GM21786 (cell line): Measurements from ENCODE around the gene TFPI.
"Not testable (repeated sequence)": the region's sequence is repeated elsewhere in the genome, so short reads cannot be mapped to it uniquely, and the experiment has no call there.

ENCODE experiments used
- ATAC-seq: cut with Tn5 transposase; IDR thresholded peaks from one replicate; pipeline ENCODE4 v1.9.1; 2021; ENCODE audit not compliant: unreplicated experiment

Gene TFPI

DNA sequence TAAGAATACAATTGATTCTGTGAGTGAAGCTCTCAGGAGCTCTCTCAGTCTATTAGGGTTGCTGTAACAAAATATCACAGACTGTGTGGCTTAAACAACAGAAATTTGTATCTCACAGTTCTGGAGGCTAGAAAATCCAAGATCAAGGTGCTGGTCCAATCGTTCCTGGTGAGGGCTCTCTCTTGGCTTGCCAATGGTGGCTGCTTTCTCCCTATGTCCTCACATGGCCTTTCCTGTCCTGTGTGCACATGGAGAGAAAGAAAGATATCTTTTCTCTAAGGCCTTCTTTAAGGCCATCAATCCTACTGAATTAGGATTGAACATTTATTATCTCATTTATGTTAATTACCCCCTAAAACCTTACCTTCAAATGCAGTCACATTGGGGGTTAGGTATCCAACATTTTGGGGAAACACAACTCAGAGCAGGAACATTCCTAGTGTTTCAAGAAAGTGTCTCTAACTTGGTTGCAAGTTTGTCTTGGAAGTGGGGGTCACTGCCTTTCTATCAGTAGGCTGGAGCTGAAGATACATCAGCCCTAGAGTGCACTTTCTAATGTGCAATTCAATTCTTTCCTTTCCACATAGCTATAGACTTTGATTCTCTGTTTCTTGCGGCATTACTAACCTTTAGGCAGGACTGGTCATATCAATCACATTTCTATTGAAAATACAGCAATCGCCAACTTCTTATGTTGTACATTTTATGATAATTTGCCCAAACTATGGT, 24.8 kb downstream of the TFPI start:
- ATAC-seq, result no peak

DNA sequence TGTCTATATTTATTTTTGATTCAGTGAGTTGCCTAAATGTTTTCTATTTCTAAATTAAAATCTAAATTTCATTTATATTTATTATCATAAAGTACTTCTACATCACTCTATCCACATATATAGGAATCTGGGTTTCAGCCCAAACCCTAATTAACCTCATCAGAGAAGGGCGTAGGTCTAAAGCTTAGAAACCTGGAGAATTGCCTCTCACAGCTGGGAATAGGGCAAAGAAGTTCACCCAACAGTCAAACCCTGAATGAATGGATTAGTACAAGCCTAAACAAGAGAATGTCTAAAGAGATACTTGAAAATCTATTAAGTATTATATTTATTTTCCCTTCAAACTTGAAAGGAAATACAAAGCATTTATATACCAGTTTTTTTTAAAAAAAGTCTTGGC, 26.2 kb downstream of the TFPI start:
- ATAC-seq, result no peak

DNA sequence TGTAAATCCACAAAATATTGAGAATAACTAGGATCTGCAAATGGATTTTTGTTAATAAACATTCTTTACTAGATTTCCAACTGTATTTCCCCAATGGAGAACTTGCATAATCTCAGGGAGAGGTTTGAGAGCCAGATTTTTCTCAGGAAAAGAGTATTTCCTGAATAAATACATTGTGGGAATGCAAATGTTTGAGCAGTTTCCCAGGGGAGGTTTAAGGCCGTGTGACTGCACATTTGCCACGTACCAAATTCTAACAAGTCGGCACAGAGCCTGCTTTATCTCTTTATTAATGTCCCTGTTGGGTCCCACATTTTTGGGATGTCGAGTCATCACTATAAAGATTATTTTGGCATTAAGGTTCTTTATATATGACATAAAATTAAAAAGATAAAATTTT, 27.0 kb downstream of the TFPI start:
- ATAC-seq, result no peak

GRCh38 chr2:187526792-187527191, 27.4 kb downstream of the TFPI start:
- ATAC-seq, result no peak

DNA sequence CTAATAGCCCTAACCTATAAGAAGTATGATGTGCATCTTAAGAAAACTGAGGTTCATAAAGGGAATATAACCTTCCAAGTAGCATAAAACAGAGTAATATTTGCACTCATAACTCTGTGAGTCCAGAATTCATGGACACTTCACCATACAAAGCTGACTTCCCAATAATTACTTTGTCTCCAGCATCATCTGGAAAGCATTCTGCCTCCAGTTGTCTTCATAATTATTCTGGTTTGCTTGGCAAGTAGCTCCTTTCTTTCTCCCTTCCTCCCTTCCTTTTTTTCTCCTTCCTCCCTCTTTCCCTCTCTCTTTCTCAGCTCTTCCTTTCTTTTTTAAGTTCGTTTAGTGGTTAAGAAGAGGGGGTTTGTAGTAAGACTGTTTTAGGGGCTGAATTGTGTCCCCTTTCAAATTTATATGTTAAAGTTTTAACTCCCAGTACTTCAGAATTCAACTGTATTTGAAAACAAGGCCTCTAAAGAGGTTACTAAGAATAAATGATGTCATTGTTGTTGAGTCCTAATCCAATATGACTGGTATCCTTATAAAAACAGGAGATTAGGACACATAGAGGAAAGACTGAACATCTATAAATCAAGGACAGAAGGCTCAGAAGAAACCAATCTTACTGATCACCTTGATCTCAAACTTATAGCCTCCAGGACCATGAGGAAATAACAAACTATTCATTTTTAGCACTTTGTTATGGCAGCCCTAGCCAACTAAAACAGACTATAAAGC, 28.9 kb downstream of the TFPI start:
- ATAC-seq, result no peak

DNA sequence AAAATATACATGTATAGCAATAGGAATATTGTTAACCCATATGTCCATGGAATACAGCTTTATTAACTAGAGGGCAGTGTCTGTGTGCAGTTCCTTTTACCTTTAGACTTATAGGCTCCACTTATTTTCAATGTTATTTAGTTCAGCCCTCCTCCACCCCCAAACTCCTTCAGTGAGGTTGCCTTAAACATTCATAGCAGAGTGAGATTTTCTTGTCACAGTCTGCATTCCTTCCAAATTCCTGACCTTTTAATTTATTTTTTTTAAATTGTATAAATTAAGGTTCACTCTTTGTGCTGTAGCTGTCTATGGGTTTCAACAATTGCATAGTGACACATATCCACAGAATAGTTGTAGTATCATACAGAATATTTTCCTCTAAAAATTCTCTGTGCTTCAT, 30.9 kb downstream of the TFPI start:
- ATAC-seq, result no peak

- ATAC-seq, result no peak
Observed at GRCh38 chr2:187520121-187520624, 34.1 kb downstream of the TFPI start.

- no peak for ATAC-seq
Observed at GRCh38 chr2:187519419-187520120, 34.7 kb downstream of the TFPI start.

- not testable (repeated sequence) for ATAC-seq
Observed at GRCh38 chr2:187517750-187518361, 36.4 kb downstream of the TFPI start.

- not testable (repeated sequence) for ATAC-seq
Observed at GRCh38 chr2:187516630-187517510, 37.4 kb downstream of the TFPI start.

GRCh38 chr2:187514930-187515329, 39.3 kb downstream of the TFPI start:
- no peak for ATAC-seq

- ATAC-seq, result not testable (repeated sequence)
Observed at GRCh38 chr2:187514235-187514829, 39.9 kb downstream of the TFPI start.

GRCh38 chr2:187513460-187514234, 40.6 kb downstream of the TFPI start:
- not testable (repeated sequence) for ATAC-seq

GRCh38 chr2:187511356-187512315, 42.6 kb downstream of the TFPI start:
- ATAC-seq, result no peak

DNA sequence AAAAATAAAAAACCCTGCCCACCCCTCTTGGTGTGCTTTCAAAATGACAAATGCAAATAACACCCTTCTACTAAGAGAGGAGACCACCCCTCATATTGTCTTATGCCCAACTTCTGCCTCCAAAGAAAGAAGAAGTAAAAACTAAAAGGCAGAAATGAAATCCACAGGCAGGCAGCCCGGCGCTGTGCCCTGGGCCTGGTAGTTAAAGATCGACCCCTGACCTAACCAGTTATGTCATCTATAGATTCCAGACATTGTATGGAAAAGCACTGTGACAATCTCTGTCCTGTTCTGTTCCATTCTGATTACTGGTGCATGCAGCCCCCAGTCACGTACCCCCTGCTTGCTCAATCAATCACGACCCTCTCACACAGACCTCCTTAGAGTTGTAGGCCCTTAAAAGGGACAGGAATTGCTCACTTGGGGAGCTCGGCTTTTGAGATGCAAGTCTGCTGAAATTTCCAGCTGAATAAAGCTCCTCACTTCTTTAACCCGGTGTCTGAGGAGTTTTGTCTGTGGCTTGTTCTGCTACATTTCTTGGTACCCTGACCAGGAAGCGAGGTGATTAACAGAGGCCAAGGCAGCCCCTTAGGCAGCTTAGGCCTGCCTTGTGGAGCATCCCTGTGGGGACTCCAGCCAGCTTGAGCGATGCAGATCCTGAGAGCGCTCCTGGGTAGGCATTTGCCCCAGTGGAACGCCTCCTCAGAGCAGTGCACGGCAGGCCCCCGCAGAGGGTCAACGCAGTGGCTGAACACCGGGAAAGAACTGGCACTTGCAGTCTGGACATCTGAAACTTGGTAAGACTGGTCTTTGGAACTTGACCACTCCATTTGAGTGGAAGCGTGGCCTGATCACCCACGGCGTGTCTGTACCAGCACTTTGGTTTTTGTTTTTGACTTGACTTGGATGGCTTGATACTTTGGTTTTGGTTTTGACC, 43.5 kb downstream of the TFPI start:
- not testable (repeated sequence) for ATAC-seq

DNA sequence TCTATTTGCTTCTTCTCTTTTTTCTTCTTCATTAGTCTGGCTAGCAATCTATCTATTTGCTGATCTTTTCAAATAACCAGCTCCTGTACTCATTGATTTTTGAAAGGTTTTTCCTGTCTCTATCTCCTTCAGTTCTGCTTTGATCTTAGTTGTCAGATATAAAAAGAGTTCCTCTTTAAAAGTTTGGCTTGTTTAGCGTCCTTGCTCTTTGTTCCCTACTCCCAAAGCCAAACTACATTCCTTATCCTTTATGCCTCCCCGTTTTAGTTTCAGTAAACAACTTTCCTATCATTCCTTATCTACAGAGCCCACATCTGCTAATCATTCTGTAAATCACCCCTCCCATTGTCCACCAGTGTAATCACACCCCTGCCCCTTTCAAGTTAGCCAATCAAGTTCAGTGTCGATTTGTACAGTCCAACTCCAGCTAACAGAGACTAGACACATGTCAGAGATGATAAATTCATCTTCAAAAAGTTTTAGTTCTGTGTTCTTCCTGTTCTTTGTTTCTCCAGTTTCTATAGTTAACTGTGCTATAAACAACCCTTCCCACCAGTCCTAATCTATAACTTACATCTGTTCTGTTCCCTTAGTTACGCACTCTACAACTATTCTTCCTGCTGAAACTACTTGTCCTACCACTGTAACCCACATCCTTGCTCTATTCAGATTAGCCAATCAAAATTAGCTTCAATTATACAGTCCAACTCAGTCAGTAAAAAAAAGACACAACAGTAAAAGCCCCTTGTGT, 44.4 kb downstream of the TFPI start:
- no peak for ATAC-seq
